CD14-positive monocyte (primary cell): ENCODE results near the gene SNX15. TPM values are rescaled to one million over a fixed set of nuclear protein-coding genes. Genes with fewer than 3 reads are reported as not detected.
A peak's percentile ranks its signal among the peaks of the same experiment; 100 is the strongest.

Experiments used
- DNase-seq, 3 donors: peaks; one replicate each; pipeline ENCODE4 v3.0.0-alpha.2; 2011 to 2022
- H2AFZ ChIP-seq: 2 replicates; pipeline ENCODE4 v1.6.0; 2012; ENCODE audit warnings: mild to moderate bottlenecking, low read depth, low read length, inconsistent platforms; ENCODE audit not compliant: insufficient read depth, poor library complexity, severe bottlenecking
- H3K27ac ChIP-seq, 2 donors: 1 replicate in 1 of 2; 2 replicates in 1 of 2; pipeline ENCODE4 v1.5.1; 2012 to 2013; ENCODE audit warnings: low read length in 2 of 2, control low read depth in 1 of 2, inconsistent platforms in 1 of 2, low read depth in 1 of 2, mild to moderate bottlenecking in 1 of 2
- H3K27me3 ChIP-seq, 2 donors: one replicate each; pipeline versions ENCODE4 v1.6.0 to v1.6.1; 2011 to 2013; ENCODE audit warnings: low read length in 2 of 2; ENCODE audit not compliant: control insufficient read depth in 2 of 2, insufficient read depth in 2 of 2
- H3K36me3 ChIP-seq, 2 donors: replicated peaks in 1 of 2; 1 replicate in 1 of 2; 2 replicates in 1 of 2; pipeline versions ENCODE4 v1.5.1 to v1.6.1; 2012 to 2013; ENCODE audit warnings: low read length in 2 of 2, control low read depth in 1 of 2, inconsistent platforms in 1 of 2, mild to moderate bottlenecking in 1 of 2; ENCODE audit not compliant: insufficient read depth in 2 of 2, control insufficient read depth in 1 of 2
- H3K4me1 ChIP-seq, 2 donors: 1 replicate in 1 of 2; 2 replicates in 1 of 2; pipeline versions ENCODE4 v1.5.1 to v1.6.1; 2012 to 2013; ENCODE audit warnings: low read length in 2 of 2, control low read depth in 1 of 2, inconsistent platforms in 1 of 2, mild to moderate bottlenecking in 1 of 2, moderate library complexity in 1 of 2; ENCODE audit not compliant: insufficient read depth in 2 of 2, control insufficient read depth in 1 of 2
- H3K4me2 ChIP-seq: replicated peaks from 2 replicates; pipeline ENCODE3; 2012; ENCODE audit warnings: low read length, moderate library complexity, mild to moderate bottlenecking; ENCODE audit not compliant: poor library complexity, severe bottlenecking; ENCODE audit errors: extremely low read depth
- H3K4me3 ChIP-seq, 3 experiments: fragments of 200-600 bp in 1 of 3; sonication (generic) in 1 of 3; replicated peaks in 1 of 3; 1 replicate in 2 of 3; 2 replicates in 1 of 3; pipeline ENCODE4 v1.5.1; 2011 to 2013; ENCODE audit warnings: low read length in 3 of 3, mild to moderate bottlenecking in 3 of 3, control low read depth in 2 of 3, low read depth in 2 of 3, inconsistent platforms in 1 of 3, moderate library complexity in 1 of 3
- H3K79me2 ChIP-seq: 2 replicates; pipeline ENCODE4 v1.6.0; 2012; ENCODE audit warnings: mild to moderate bottlenecking, control low read depth, inconsistent platforms, low read length, moderate library complexity; ENCODE audit not compliant: insufficient read depth
- H3K9ac ChIP-seq: 2 replicates; pipeline ENCODE4 v1.6.0; 2017; ENCODE audit warnings: low read length, mild to moderate bottlenecking; ENCODE audit not compliant: insufficient read depth, poor library complexity, severe bottlenecking
- H3K9me3 ChIP-seq, 2 donors: replicated peaks in 1 of 2; 1 replicate in 1 of 2; 2 replicates in 1 of 2; pipeline versions ENCODE4 v1.5.1 to v1.6.1; 2012 to 2013; ENCODE audit warnings: low read length in 2 of 2, control low read depth in 1 of 2; ENCODE audit not compliant: control insufficient read depth in 1 of 2, insufficient read depth in 1 of 2
- H4K20me1 ChIP-seq: 2 replicates; pipeline ENCODE4 v1.6.0; 2012; ENCODE audit warnings: mild to moderate bottlenecking, low read length, control low read depth, moderate library complexity; ENCODE audit not compliant: insufficient read depth
- H3K27ac Mint-ChIP-seq, 7 donors: one replicate each; pipeline ENCODE4 v1.8.0; 2020; ENCODE audit warnings: mild to moderate bottlenecking in 7 of 7, mixed read lengths in 7 of 7, moderate library complexity in 6 of 7, inconsistent platforms in 2 of 7
- H3K27me3 Mint-ChIP-seq, 3 donors: one replicate each; pipeline ENCODE4 v1.8.0; 2021 to 2022; ENCODE audit warnings: low read depth in 3 of 3, mild to moderate bottlenecking in 3 of 3, mixed read lengths in 3 of 3, moderate library complexity in 3 of 3, inconsistent platforms in 1 of 3
- H3K36me3 Mint-ChIP-seq, 2 donors: one replicate each; pipeline ENCODE4 v1.8.0; 2020; ENCODE audit warnings: mixed read lengths in 2 of 2, inconsistent platforms in 1 of 2, mild to moderate bottlenecking in 1 of 2
- H3K4me1 Mint-ChIP-seq: one replicate; pipeline ENCODE4 v1.8.0; 2020; ENCODE audit warnings: mild to moderate bottlenecking, mixed read lengths
- H3K4me3 Mint-ChIP-seq, 2 donors: one replicate each; pipeline ENCODE4 v1.8.0; 2020; ENCODE audit warnings: mild to moderate bottlenecking in 2 of 2, mixed read lengths in 2 of 2, moderate library complexity in 1 of 2
- H3K9me3 Mint-ChIP-seq, 7 donors: one replicate each; pipeline ENCODE4 v1.8.0; 2020 to 2022; ENCODE audit warnings: mixed read lengths in 7 of 7, mild to moderate bottlenecking in 6 of 7, moderate library complexity in 6 of 7, inconsistent platforms in 2 of 7
- CTCF ChIP-seq: fragments of 200-600 bp; IDR thresholded peaks from one replicate; pipeline ENCODE4 v1.8.0; 2022; ENCODE audit warnings: antibody characterized with exemption, mild to moderate bottlenecking
- WGBS: methylation state at CpG from one replicate; pipeline ENCODE4 v1.1.5; 2013; ENCODE audit warnings: missing lambda C conversion rate; ENCODE audit not compliant: insufficient coverage; 5-methylcytosine and 5-hydroxymethylcytosine counted together
- intact Hi-C, 2 donors: fragments of 100-400 bp; cut with micrococcal nuclease; formaldehyde crosslinking; loops; one replicate each; pipeline versions ENCODE4 v1.15.0 to v1.15.1; 2023
- polyA plus RNA-seq, 3 donors: library from polyadenylated mRNA; depleted of rRNA in 1 of 3; unstranded in 2 of 3; stranded (reverse) in 1 of 3; fragments of 300-500 nt in 2 of 3; fragments of >200 nt in 1 of 3; fragmentation: Illumina TruSeq in 2 of 3; gene quantifications; 1 replicate in 2 of 3; 2 replicates in 1 of 3; pipeline ENCODE4 v1.2.3, GENCODE V29; 2012 to 2021

Gene SNX15
- polyA plus RNA-seq, 3 donors = 16.2 to 26.7 (median 17.8) TPM

DNA sequence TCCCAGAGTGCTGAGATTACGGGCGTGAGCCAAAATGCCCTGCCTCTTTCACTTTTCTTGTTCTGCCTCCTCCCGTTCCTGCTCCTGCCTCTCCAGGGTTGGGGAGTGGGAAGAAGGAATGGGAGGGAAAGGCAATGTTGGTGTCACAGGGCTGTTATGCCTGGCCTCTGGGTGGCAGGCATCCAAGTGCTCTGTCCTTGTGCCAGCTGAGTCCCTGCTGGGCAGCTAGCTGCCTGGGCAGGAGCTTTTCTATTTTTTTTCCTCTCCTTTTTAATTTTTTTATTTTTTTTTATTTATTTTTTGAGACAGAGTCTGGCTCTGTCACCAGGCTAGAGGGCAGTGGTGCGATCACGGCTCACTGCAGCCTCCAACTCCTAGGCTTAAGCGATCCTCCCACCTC lies 9.7 kb downstream of the SNX15 start:
- DNase-seq = no peak
- Mint-ChIP-seq H3K36me3 (peaks cover 54 to 74% of the 10 kb centered on the region in 2 donors), H3K27ac (no peak overlapping the region), H3K4me1 (peaks cover 8% of the 10 kb centered on the region), H3K27me3 (peaks cover 0 to 2% (median 0%) of the 10 kb centered on the region in 3 donors), H3K9me3 (peaks cover 0 to 2% (median 0%) of the 10 kb centered on the region in 7 donors), H3K4me3 (no peak overlapping the region)
- Histone ChIP-seq H3K9ac (no peak overlapping the region), H3K4me3 (no peak overlapping the region), H3K9me3 (no peaks in the 10 kb centered on the region), H4K20me1 (peaks cover 2% of the 10 kb centered on the region), H3K4me2 (no peak overlapping the region), H2AFZ (no peak overlapping the region), H3K27ac (no peak overlapping the region), H3K79me2 (no peaks in the 10 kb centered on the region), H3K27me3 (no peaks in the 10 kb centered on the region), H3K36me3 (peaks cover 38 to 68% of the 10 kb centered on the region in 2 donors), H3K4me1 (peaks cover 13 to 28% of the 10 kb centered on the region in 2 donors)
- no peak for TF ChIP-seq CTCF
- no CpG with 5 or more reads among the region's 6 CpGs for WGBS
- intact Hi-C loops = no loop called here

GRCh38 chr11:65040520-65040846 lies 13.2 kb downstream of the SNX15 start:
- peaks cover 33% of the 10 kb centered on the region for H3K4me1 Mint-ChIP-seq
- H3K27me3 Mint-ChIP-seq = peaks cover 0 to 2% (median 0%) of the 10 kb centered on the region in 3 donors
- Histone ChIP-seq H3K4me1 (peaks cover 41 to 57% of the 10 kb centered on the region in 2 donors), H4K20me1 (peaks cover 4% of the 10 kb centered on the region), H3K4me3 (peak overlapping the region; percentile 72 to 95 (median 74)), H3K36me3 (peaks cover 19 to 45% of the 10 kb centered on the region in 2 donors), H3K27ac (peak overlapping the region; percentile 76 to 83), H3K79me2 (peaks cover 22% of the 10 kb centered on the region), H2AFZ (peak overlapping the region; percentile 89), H3K4me2 (peak overlapping the region; percentile 95), H3K9me3 (no peaks in the 10 kb centered on the region), H3K9ac (peak overlapping the region; percentile 69), H3K27me3 (no peaks in the 10 kb centered on the region)
- TF ChIP-seq CTCF = no peak
- intact Hi-C loops = no loop called here
- H3K9me3 Mint-ChIP-seq = no peaks in the 10 kb centered on the region
- H3K27ac Mint-ChIP-seq = peak overlapping the region; percentile 89 to 98 (median 95)
- peaks cover 26 to 54% of the 10 kb centered on the region in 2 donors for H3K36me3 Mint-ChIP-seq
- H3K4me3 Mint-ChIP-seq = peak overlapping the region; percentile 91 to 95
- no peak for DNase-seq
- WGBS = 0% methylated on average over 4 of the region's 7 CpGs
